ENCODE measurements around the gene MYRIP.
A peak's percentile ranks its signal among the peaks of the same experiment; 100 is the strongest.
"Not testable (repeated sequence)": the region's sequence is repeated elsewhere in the genome, so short reads cannot be mapped to it uniquely, and the experiment has no call there.

MYRIP gene

DNA sequence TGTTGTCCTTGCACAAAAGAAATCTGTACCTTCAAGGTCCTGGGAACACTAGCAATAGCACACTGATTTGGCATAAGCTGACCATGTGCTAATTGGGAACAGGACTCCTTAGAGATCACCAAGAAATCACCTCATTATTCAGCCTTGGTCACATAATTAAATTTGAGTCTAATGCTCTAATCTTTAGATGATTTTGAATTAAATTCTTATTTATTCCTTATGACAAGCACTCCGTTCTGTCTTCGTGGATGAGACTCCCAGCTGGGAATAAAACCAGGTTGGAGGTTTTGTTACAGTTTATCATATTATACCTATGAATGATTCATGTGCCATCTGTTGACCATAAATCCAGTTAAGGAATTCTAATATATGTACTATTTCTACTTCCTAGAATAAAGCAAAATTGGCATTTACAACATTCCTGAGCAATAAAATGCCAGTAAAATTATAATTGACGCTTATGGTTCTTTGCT, 162.2 kb downstream of the MYRIP start:
- DNase-seq (ENCODE audit: low spot score) = no peak

DNA sequence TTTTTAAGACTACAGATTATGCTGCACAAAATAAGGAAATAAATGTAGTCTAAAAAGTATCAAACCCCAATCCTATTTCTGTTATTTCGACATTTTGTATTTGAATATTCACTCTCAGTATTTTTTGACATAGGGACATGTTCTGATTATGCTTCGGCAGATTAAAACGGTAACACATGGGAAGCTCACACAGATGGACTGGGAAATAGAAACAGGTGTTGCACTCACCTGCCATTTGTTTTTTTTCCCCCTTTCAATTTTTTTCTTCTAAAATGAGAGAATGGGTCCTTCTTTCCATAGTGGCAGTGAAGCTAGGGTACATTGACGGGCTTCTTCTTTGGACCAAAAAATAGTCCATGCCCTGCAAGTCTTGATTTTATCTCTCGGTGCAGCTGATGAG, 163.1 kb downstream of the MYRIP start:
- DNase-seq (ENCODE audit: low spot score) = no peak

DNA sequence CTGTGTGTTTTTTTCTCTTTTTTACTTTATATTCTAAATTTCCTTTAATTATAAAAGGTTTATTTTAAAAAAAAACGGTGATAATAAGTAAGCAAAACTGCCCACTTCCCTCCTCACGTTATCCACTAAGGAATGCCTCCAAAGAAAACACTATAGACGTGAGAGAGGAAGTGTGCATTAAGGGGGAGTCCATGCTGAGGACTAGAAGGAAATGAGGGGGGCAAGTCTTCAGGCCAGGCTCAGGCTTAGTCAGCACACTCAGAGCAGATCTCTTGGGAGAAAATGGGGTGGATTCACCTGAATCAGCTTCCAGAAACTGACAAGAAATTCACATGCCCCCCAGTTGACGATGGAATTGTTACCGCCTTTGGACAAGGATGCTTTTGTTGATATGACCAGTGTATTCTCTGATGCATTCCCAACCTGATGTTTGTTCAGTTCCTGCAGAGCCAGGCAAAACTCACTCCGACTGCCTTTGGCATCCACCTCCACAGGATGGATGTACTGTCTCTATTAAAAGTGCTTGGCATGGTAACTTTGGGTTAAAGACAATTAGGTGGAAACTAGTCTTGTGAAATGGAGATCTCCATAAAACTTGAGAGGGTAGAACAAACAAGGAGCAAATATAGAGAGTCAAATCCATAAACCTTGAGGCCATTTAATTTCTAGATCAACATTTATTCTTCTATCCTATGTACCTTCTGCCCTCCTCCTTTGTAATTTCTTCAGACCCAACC, 167.8 kb downstream of the MYRIP start:
- no peak for DNase-seq (ENCODE audit: low spot score)

DNA sequence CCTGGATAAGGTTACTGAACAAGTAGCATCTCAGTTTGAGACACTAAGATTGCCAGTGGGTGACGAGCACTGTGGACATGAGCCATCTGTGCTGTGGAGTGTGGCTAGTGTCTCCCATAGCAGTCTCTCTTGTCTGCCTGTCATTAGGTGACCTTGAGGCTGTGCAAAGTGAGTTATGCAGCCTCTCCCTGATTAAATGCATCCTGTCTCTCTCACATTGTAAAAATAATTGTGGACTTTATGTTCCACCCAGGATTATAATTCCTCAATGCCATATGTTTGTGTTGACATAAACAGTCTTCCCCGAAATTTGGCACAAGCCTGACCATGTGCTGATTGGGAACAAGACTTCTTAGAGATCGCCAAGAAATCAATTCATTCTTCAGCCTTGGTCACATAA, 168.9 kb downstream of the MYRIP start:
- DNase-seq (ENCODE audit: low spot score) = no peak

DNA sequence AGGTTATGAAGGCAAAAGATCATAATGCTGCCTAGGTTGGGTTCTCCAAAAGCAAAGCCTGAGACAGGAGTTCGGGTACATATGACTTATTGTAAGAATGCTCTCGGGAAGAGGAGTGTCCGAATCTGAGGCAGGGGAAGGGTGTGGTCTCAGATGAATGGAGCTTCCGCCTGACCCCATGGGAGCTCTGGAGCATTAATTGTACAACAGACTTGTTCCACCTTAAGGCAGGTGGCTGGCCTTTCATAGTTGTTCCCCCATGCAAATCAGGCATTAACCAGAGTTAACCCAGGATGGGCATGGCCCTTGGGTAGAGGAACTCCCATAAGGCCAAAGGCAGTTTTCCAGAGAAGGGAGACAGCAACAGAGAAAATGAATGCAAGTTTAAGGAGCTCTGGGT, 170.6 kb downstream of the MYRIP start:
- no peak for DNase-seq (ENCODE audit: low spot score)

DNA sequence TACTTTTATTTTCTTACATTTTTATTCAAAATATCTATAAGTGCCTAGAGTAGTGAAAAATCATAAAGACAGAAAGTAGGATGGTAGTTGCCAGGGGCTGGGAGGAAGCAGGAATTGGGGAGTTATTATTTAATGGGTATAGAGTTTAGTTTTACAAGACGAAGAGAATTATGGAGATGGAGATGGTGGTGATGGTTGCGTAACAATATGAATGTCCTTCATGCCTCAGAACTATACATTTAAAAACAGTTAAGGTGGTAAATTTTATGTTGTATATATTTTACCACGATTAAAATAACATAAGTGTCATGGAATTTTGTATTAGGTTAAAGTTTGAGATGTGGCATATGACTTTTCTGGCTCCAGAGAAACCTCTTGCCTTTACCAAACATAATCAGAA, 171.4 kb downstream of the MYRIP start:
- no peak for DNase-seq (ENCODE audit: low spot score)

DNA sequence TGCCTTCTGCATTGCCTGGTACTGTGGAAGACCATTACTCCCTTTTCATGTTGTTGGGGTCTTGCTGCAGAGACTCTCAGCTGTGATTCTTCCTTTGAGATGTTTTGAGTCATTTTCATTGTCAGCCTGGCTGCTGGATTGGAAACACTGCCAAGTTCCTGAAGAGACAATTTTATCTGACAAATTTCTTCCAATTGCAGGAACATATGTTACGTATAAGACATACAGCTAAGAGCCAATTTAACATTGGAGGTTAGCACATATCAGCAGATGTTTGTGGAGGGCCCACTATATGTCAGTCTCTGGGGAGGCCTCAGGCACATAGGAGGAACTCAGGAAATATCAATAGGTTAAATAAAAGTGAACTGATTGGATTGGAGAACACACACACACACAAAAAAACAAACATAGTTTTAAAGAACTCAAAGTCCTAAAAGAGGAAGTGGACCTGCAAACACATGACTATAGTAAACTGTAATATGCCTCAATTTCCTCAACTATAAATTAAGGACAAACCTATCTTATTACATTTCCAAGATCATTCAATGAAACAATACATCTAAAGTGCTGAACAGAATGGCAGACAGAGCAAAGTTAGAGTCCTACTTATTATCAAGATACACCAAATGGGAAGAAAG, 172.3 kb downstream of the MYRIP start:
- no peak for DNase-seq (ENCODE audit: low spot score)

DNA sequence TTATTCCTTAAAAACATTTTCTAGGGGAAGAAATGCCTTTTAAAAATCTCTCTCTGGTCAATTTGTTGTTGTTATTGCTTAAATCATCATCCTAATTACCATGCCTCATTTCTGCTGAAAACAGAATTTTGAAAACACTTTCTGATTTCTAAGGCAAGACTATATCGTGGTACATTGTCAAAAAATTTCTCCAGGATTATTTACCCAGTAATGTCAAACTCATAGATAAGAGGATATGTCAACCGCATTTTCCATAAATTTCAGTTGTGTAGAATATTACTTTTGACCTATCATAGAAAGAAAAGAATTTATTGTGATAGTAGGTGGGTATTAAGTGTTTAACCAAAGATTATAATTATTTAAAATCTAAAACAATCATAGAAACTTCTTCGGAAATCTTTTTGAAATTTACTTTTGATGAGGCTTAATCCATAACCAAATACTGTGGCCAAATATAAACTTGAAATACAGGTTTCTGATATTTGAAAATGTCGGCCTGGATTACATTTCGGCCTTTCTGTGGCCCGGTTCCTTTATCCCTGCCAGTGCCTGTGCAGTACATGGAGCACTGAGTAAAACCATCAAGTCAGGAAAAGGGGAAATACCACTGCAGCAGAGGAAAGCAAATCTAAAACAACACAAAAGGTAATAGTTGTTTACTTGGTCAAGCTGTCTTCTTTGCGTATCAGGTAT, 173.4 kb downstream of the MYRIP start:
- DNase-seq (ENCODE audit: low spot score) = no peak

DNA sequence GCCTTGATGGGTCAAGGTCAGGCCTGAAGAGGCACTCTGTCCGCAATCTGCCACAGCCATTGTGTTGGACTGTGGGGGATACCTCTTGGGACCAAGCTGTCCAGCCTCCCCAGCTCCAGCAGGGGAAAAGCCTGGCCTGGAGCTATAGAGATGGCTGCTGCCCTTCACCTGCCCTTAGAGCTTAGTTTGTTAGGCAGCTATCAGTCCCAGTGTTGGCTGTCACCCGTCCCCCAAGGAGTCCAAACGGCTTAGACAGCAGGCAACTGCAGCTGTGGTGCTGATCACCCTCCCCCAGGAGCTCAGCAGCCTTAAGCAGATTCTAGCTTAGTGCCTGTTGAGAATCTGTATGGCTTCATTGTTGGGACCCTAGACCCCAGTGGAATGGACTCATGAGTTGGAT, 180.3 kb downstream of the MYRIP start:
- no peak for DNase-seq (ENCODE audit: low spot score)

DNA sequence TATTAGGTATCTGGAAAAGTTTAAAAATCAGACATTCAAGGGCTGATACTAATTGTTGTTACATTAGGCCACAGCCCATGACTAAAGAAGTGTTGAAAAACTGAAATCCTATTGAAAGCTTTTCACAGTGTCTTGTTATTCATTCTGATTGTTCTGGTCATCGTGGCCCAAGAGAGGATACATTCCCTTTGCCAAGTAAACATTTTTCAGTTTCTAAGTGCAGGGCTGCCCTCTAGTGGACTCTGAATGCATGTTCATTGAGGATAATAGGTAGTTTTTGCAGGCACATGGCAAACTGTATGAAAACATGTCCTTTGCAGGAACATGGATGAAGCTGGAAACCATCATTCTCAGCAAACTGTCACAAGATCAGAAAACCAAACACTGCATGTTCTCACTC, 181.1 kb downstream of the MYRIP start:
- DNase-seq (ENCODE audit: low spot score) = peak; percentile 73

DNA sequence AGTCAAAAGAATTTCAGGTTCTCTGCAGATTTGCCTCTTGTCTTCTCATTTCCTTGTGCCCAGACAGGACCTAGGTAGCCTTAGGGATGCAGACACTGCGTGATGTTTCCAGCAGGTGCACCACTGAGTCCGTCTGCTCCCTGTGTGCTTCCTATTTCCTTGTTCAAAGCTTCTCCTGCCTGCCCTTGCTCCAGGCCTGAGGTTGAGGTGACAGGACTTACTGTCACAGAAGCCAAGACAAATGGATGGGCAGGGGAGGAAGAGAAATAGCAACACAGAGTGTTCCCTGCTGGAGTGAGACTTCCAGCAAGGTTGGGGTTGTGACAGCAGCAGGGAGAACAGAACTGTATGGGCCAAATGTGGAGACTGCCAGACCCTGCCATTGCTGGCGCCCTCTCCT, 199.4 kb downstream of the MYRIP start:
- DNase-seq (ENCODE audit: low spot score) = no peak

DNA sequence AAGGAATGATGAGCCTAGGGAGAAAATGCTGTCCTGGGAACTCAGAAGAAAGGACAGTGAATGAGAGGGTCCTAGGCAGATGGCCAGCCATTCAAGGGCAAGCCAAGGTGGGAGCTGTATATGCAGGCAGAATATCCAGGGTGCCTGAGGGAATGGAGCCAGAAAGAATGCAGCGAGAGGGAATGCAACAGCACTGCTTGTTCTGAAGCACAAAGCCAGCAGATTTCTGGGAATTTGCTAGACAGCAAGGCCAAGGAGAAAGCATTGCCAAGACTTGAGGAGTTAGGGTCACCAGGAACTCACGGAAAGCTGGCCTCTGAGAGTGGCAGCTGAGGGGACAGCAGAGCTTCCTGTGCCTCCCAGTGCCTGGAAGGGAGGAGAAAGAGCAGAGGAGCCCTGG, 200.6 kb downstream of the MYRIP start:
- DNase-seq (ENCODE audit: low spot score) = no peak

DNA sequence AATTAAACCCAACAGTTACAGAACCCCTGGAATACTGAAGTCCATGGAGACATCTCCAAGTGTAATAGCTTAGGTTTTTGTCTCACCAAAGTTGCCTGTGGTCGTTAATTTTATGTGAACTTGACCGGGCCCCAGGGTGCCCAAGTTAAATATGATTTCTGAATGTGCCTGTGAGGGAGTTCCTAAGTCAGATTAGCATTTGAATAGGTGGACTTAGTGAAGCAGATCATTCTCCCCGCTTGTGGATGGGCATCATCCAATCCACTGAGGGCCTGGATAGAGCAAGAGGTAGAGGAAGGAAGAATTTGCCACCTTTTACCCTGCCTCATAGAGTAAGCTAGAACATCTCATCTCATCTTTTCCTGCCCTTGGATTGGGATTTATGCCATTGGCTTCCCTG, 203.0 kb downstream of the MYRIP start:
- no peak for DNase-seq (ENCODE audit: low spot score)

DNA sequence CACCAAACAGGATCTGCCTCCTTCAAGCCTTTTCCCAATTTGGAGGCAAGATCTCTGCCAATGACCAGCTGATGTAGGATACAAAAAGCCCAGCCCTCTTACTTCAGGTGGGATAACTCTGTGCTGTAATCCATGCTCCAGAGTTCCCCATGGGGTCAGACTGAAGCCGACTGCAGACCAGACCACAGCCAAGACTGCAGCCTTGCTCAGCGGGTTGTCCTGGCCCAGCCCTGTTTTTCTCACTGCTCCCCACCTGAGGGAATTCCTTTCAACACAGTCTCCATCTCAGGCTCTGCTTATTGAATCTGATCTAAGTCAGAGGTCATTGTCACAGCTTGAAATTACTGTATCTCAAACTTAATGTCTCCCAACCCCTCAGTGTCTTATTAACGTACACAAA, 207.0 kb downstream of the MYRIP start:
- no peak for DNase-seq (ENCODE audit: low spot score)

DNA sequence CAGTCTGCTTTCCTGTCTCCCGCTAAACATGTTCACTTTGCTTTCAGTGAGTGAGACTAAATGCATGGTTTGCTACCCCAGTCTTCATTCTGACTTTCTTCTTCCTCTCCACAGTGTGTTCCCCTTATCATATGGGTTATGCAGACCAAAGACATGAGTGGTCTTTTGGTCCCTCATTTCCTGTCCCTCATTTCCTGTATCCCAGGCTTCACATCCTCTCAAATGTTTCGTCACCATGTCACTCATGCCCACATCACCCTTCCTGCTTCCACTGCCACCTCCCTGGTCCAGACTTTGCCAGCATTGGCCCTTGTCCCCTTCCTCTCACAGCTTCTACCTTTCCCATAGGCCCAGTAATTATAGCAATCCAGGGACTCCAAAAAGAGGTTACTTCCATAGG, 209.0 kb downstream of the MYRIP start:
- DNase-seq (ENCODE audit: low spot score) = no peak

DNA sequence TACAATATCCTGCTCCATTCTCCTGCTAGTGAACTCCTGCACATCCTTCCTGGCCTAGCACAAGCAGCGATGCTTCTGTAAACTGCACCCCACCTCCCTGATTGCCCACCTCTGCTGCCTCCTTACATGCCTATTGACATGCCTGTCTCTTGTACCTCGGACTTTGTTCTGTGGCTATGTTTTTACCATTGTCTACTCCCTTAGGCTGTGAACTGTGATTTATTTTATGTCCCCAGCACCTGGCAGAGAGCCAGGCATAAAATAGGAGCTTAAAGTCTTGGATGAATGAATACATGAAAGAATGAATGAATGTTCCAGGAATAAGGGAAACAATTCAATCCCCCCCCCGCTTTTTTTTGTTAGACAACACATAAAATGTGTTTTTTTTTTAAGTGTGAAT, 210.0 kb downstream of the MYRIP start:
- DNase-seq (ENCODE audit: low spot score) = no peak

DNA sequence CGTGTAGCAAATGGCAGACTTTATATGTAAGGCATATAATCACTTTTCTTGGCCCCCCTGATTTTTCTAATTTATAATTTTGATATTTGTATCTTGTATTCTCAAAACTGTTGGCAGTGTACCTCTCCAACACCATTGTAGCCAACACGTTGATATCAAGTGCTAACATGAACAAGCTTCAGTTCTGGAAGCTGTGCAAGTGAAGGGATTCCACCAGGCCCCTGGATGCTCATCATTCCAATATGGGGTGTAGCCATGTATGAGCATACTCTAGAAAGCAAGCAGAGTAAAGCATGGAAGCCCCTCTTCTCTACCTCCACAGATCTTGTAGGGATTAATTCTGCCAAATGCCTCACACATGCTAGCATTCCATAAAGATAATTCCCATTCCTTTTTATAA, 211.3 kb downstream of the MYRIP start:
- no peak for DNase-seq (ENCODE audit: low spot score)

DNA sequence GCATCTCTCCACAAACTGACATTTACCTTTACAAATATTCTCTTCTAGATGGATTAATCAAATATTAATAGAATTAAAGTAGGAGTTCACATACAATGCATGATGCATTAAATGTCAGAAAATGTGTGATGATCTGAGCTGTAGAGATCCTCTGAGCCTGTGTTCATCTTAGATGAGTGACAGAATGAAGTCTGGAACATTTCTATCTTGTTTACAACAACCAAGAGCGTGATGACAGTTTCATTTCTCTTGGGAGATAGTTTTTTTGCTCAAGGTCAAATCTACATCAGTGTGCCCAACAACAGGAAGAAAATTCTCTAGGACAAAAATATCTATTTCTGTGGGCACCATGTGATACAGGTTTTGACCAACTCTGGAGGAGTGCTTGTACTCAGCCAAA, 211.9 kb downstream of the MYRIP start:
- no peak for DNase-seq (ENCODE audit: low spot score)

DNA sequence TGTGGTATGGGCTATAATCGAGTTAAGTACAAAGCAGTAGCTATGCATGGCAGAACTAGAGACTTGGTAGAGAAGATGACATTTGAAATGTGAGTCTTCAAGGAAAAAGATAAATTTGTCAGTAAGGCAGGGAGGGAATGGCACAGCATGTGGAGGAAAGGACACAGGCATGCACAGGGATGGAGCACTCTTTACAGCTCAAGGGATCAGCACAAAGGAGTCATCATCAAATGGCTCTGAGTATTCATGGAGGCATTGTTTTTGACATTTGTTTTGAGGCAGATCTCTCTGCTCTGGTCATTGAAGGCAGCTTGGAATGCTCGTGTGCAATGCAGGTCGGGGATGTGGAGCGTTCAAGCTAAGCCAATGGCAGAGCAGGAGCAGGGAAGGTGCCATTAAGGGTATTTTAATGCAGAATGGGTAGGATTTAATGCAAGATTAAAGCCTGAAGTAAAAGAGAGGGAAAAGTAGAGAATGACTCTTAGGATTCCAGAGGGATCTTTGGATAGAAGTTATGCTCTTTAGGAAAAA, 213.0 kb downstream of the MYRIP start:
- DNase-seq (ENCODE audit: low spot score) = no peak

DNA sequence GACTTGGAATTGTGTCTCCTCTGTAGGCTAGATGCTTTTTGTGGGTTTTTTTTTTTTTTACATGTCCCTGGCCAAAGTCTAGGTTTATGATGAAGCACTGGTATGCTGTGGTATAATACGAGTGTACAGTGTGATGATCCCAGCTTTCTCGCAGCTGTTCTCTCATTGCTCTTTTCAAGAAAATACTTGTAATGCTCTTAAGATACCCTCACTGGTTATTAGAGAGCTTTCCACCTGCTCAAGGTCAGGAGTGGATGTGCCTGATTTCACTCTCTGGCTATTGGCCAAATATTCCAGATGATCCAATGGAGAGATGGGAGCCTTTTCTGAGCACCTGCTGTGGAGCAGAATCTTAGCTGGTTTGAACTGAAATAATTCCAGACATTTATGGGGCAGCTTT, 215.1 kb downstream of the MYRIP start:
- no peak for DNase-seq (ENCODE audit: low spot score)

DNA sequence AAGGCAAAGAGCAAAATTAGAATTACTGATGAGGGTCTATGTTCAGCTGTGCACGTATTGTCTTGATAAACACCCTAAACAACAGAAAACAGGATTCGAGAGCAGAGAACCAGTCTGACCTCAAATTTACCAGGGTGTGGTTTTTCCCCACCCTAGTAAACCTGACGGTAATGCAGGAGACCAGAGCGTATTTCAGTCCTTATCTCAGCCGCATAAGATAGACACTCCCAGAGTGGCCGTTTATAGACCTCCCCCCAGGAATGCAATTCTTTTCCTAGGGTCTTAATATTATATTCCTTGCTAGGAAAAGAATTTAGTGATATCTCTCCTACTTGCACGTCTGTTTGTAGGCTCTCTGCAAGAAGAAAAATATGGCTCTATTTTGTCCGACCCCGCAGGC, 216.5 kb downstream of the MYRIP start:
- not testable (repeated sequence) for DNase-seq (ENCODE audit: low spot score)

DNA sequence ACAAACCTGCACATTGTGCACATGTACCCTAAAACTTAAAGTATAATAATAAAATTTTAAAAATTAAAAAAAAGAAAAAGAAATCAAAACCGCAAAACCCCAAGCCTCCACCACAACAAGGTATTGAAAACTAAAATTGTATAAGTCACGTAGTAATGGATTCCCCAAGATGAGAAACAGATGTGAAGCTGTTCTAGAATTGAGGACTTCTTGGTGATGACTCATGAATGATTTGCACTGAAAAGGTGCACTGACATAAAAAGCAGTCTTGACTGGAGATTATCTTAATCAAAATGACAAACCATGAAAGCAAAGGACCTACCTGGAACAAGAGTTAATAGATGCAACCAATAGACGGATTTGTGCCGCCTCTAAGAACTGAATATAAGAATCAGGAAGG, 225.8 kb downstream of the MYRIP start:
- no peak for DNase-seq (ENCODE audit: low spot score)

DNA sequence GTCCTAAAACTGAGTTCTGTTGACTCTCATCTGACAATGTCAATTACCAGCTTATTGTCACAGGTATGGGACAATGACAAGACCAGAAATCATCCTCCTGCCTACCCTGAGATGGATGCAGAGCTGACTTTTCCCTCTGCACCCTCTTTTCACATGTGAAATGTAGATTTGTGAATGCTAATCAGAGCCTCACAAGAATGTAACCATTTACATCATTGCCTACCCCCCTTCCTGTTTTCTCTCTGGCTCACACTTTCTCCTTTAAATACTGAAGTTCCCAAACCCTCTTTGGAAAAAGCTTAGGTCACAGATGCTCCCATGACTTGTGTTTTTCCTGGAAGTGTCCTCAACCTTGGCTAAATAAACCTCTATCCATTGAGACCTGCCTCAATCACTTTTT, 228.2 kb downstream of the MYRIP start:
- no peak for DNase-seq (ENCODE audit: low spot score)
